Measurements from ENCODE around the gene CYP46A1.

The CYP46A1 gene

GRCh38 chr14:99772371-99773283 is 88.5 kb downstream of the CYP46A1 start:
- Mint-ChIP-seq H3K4me3 (no peak overlapping the region), H3K27ac (peak overlapping the region; percentile 12 to 49 (median 27)), H3K27me3 (ENCODE audit: low read depth) (peaks cover 23% of the 10 kb centered on the region), H3K4me1 (peaks cover 52% of the 10 kb centered on the region), H3K9me3 (peaks cover 5% of the 10 kb centered on the region), H3K36me3 (ENCODE audit: low read depth) (no peaks in the 10 kb centered on the region)
- TF ChIP-seq CTCF (IDR thresholded peaks at IDR 0.05; ENCODE audit: unreplicated experiment in 3 of 3) = no peak

GRCh38 chr14:99773521-99774497 is 89.7 kb downstream of the CYP46A1 start:
- Mint-ChIP-seq H3K36me3 (ENCODE audit: low read depth) (no peaks in the 10 kb centered on the region), H3K9me3 (peaks cover 11% of the 10 kb centered on the region), H3K27ac (peak overlapping the region; percentile 17 to 53 (median 20)), H3K27me3 (ENCODE audit: low read depth) (peaks cover 16% of the 10 kb centered on the region), H3K4me1 (peaks cover 44% of the 10 kb centered on the region), H3K4me3 (no peak overlapping the region)
- no peak for TF ChIP-seq CTCF (IDR thresholded peaks at IDR 0.05; ENCODE audit: unreplicated experiment in 3 of 3)

- Mint-ChIP-seq H3K4me3 (no peak overlapping the region), H3K9me3 (peaks cover 18% of the 10 kb centered on the region), H3K27me3 (ENCODE audit: low read depth) (peaks cover 16% of the 10 kb centered on the region), H3K4me1 (peaks cover 44% of the 10 kb centered on the region), H3K27ac (peak overlapping the region; percentile 10 to 20 (median 17)), H3K36me3 (ENCODE audit: low read depth) (no peaks in the 10 kb centered on the region)
- TF ChIP-seq CTCF (IDR thresholded peaks at IDR 0.05; ENCODE audit: unreplicated experiment in 3 of 3) = no peak
Measured at GRCh38 chr14:99774556-99775307, 90.6 kb downstream of the CYP46A1 start.

- peak overlapping the region; percentile 10 to 20 (median 17) for H3K27ac Mint-ChIP-seq
- H3K9me3 Mint-ChIP-seq = peaks cover 19% of the 10 kb centered on the region
- H3K36me3 Mint-ChIP-seq (ENCODE audit: low read depth) = no peaks in the 10 kb centered on the region
- peaks cover 17% of the 10 kb centered on the region for H3K27me3 Mint-ChIP-seq (ENCODE audit: low read depth)
- H3K4me3 Mint-ChIP-seq = no peak overlapping the region
- peaks cover 44% of the 10 kb centered on the region for H3K4me1 Mint-ChIP-seq
- no peak for TF ChIP-seq CTCF (IDR thresholded peaks at IDR 0.05; ENCODE audit: unreplicated experiment in 3 of 3)
Measured at GRCh38 chr14:99775351-99775750, 91.3 kb downstream of the CYP46A1 start.

All from nephron (organoid).